Measurements from ENCODE around the gene ZBTB40.

ZBTB40 gene

GRCh38 chr1:22442212-22442894 is 9.3 kb upstream of the ZBTB40 start:
- ChIA-PET POLR2A (ENCODE audit: low non-redundant PET) (no interaction called here), CTCF (interaction anchor here (0.9 kb wide), 1 partner anchor 26 kb away, joined by 3 read pairs; no protein-coding TSS in a partner anchor)
- no peak for TF ChIP-seq CTCF (conservative IDR thresholded peaks at IDR 0.05; ENCODE audit: low read depth)
- no peak overlapping the region for H3K27ac ChIP-seq
- no peak for DNase-seq (ENCODE audit: low spot score)

- H3K27ac ChIP-seq: no peak overlapping the region
- ChIA-PET POLR2A (ENCODE audit: low non-redundant PET) (no interaction called here), CTCF (no interaction called here)
- DNase-seq (ENCODE audit: low spot score): no peak
- no peak for TF ChIP-seq CTCF (conservative IDR thresholded peaks at IDR 0.05; ENCODE audit: low read depth)
These were observed 8.3 kb upstream of the ZBTB40 start for GRCh38 chr1:22443332-22443731.

- DNase-seq (ENCODE audit: low spot score): no peak
- TF ChIP-seq CTCF (conservative IDR thresholded peaks at IDR 0.05; ENCODE audit: low read depth): no peak
- no peak overlapping the region for H3K27ac ChIP-seq
- ChIA-PET CTCF (no interaction called here), POLR2A (ENCODE audit: low non-redundant PET) (no interaction called here)
These were observed 6.8 kb upstream of the ZBTB40 start for GRCh38 chr1:22444856-22445255.

GRCh38 chr1:22447621-22448111 is 4.0 kb upstream of the ZBTB40 start:
- CTCF ChIA-PET: no interaction called here
- peak; percentile 37 for DNase-seq (ENCODE audit: low spot score)
- no peak for TF ChIP-seq CTCF (conservative IDR thresholded peaks at IDR 0.05; ENCODE audit: low read depth)
- peak overlapping the region; percentile 4; the same call in 1 of the 2 replicates for H3K27ac ChIP-seq
- POLR2A ChIA-PET (ENCODE audit: low non-redundant PET): interaction anchor here (0.6 kb wide), 1 partner anchor 341 kb away, joined by 4 read pairs; no protein-coding TSS in a partner anchor

- H3K27ac ChIP-seq: no peak overlapping the region
- no peak for DNase-seq (ENCODE audit: low spot score)
- ChIA-PET CTCF (no interaction called here), POLR2A (ENCODE audit: low non-redundant PET) (no interaction called here)
- TF ChIP-seq CTCF (conservative IDR thresholded peaks at IDR 0.05; ENCODE audit: low read depth): no peak
These were observed 2.0 kb upstream of the ZBTB40 start for GRCh38 chr1:22449636-22450035.

- peak overlapping the region; percentile 87 for H3K27ac ChIP-seq
- ChIA-PET CTCF (no interaction called here), POLR2A (ENCODE audit: low non-redundant PET) (no interaction called here)
- no peak for TF ChIP-seq CTCF (conservative IDR thresholded peaks at IDR 0.05; ENCODE audit: low read depth)
- DNase-seq (ENCODE audit: low spot score): no peak
These were observed 1.2 kb upstream of the ZBTB40 start for GRCh38 chr1:22450351-22451021.
